Jurkat, Clone E6-1 (cell line): ENCODE measurements around the gene ANKRD31.
"Not testable (repeated sequence)": the region's sequence is repeated elsewhere in the genome, so short reads cannot be mapped to it uniquely, and the experiment has no call there.

ENCODE experiments used
- DNase-seq: peaks from one replicate; pipeline ENCODE4 v3.0.0-alpha.2; 2011; ENCODE audit warnings: low read depth, low spot score
- H3K4me3 ChIP-seq: 2 replicates; pipeline ENCODE4 v1.5.1; 2011; ENCODE audit warnings: mild to moderate bottlenecking, low read length, control low read depth, moderate library complexity

Gene ANKRD31

GRCh38 chr5:75167345-75167744, 69.3 kb downstream of the ANKRD31 start:
- peak; percentile 19 for DNase-seq
- H3K4me3 ChIP-seq = no peak overlapping the region

- not testable (repeated sequence) for DNase-seq
Observed at GRCh38 chr5:75161508-75161907, 75.2 kb downstream of the ANKRD31 start.

GRCh38 chr5:75156585-75156984, 80.1 kb downstream of the ANKRD31 start:
- no peak overlapping the region for H3K4me3 ChIP-seq
- peak; percentile 6 for DNase-seq

More at GRCh38 chr5:75161508-75161907, 75.2 kb downstream of the ANKRD31 start:
- not testable (repeated sequence) for H3K4me3 ChIP-seq

GRCh38 chr5:75152860-75153259, 83.8 kb downstream of the ANKRD31 start:
- no peak for DNase-seq
- H3K4me3 ChIP-seq = no peak overlapping the region

GRCh38 chr5:75148051-75148450, 88.6 kb downstream of the ANKRD31 start:
- peak; percentile 11 for DNase-seq

GRCh38 chr5:75142566-75143136, 94.0 kb downstream of the ANKRD31 start:
- H3K4me3 ChIP-seq = no peak overlapping the region
- DNase-seq = peak; percentile 7

More at GRCh38 chr5:75148051-75148450, 88.6 kb downstream of the ANKRD31 start:
- no peak overlapping the region for H3K4me3 ChIP-seq

GRCh38 chr5:75140277-75140676, 96.4 kb downstream of the ANKRD31 start:
- no peak for DNase-seq
- H3K4me3 ChIP-seq = no peak overlapping the region

- no peak for DNase-seq
- no peak overlapping the region for H3K4me3 ChIP-seq
Observed at GRCh38 chr5:75138689-75139088, 98.0 kb downstream of the ANKRD31 start.

- no peak for DNase-seq
- H3K4me3 ChIP-seq = no peak overlapping the region
Observed at GRCh38 chr5:75130818-75131349, 105.8 kb downstream of the ANKRD31 start.

GRCh38 chr5:75116856-75117255, 119.8 kb downstream of the ANKRD31 start:
- no peak overlapping the region for H3K4me3 ChIP-seq
- no peak for DNase-seq

- H3K4me3 ChIP-seq, DNase-seq: not testable (repeated sequence)
Observed at GRCh38 chr5:75114311-75114710, 122.4 kb downstream of the ANKRD31 start.

GRCh38 chr5:75113354-75114113, 123.1 kb downstream of the ANKRD31 start:
- DNase-seq = no peak

GRCh38 chr5:75108931-75109596, 127.6 kb downstream of the ANKRD31 start:
- peak; percentile 35 for DNase-seq
- H3K4me3 ChIP-seq = no peak overlapping the region

More at GRCh38 chr5:75113354-75114113, 123.1 kb downstream of the ANKRD31 start:
- no peak overlapping the region for H3K4me3 ChIP-seq

- DNase-seq = no peak
- no peak overlapping the region for H3K4me3 ChIP-seq
Observed at GRCh38 chr5:75108515-75108914, 128.2 kb downstream of the ANKRD31 start.

GRCh38 chr5:75095956-75096355, 140.7 kb downstream of the ANKRD31 start:
- H3K4me3 ChIP-seq, DNase-seq: not testable (repeated sequence)

GRCh38 chr5:75091597-75091996, 145.1 kb downstream of the ANKRD31 start:
- H3K4me3 ChIP-seq = no peak overlapping the region
- DNase-seq = no peak

GRCh38 chr5:75089662-75090061, 147.0 kb downstream of the ANKRD31 start:
- no peak for DNase-seq
- H3K4me3 ChIP-seq = no peak overlapping the region

- peak; percentile 35 for DNase-seq
Observed at GRCh38 chr5:75089137-75089536, 147.5 kb downstream of the ANKRD31 start.

GRCh38 chr5:75088648-75089047, 148.0 kb downstream of the ANKRD31 start:
- H3K4me3 ChIP-seq = no peak overlapping the region
- DNase-seq = no peak

More at GRCh38 chr5:75089137-75089536, 147.5 kb downstream of the ANKRD31 start:
- H3K4me3 ChIP-seq = no peak overlapping the region

GRCh38 chr5:75081510-75081909, 155.2 kb downstream of the ANKRD31 start:
- H3K4me3 ChIP-seq = no peak overlapping the region
- DNase-seq = no peak
